CD4-positive, alpha-beta T cell treated with Interleukin-4 for 4 hours (primary cell): ENCODE measurements around the gene RXRA.

Source experiments
- DNase-seq: peaks from one replicate; pipeline ENCODE4 v3.0.0-alpha.2; 2020

RXRA gene

DNA sequence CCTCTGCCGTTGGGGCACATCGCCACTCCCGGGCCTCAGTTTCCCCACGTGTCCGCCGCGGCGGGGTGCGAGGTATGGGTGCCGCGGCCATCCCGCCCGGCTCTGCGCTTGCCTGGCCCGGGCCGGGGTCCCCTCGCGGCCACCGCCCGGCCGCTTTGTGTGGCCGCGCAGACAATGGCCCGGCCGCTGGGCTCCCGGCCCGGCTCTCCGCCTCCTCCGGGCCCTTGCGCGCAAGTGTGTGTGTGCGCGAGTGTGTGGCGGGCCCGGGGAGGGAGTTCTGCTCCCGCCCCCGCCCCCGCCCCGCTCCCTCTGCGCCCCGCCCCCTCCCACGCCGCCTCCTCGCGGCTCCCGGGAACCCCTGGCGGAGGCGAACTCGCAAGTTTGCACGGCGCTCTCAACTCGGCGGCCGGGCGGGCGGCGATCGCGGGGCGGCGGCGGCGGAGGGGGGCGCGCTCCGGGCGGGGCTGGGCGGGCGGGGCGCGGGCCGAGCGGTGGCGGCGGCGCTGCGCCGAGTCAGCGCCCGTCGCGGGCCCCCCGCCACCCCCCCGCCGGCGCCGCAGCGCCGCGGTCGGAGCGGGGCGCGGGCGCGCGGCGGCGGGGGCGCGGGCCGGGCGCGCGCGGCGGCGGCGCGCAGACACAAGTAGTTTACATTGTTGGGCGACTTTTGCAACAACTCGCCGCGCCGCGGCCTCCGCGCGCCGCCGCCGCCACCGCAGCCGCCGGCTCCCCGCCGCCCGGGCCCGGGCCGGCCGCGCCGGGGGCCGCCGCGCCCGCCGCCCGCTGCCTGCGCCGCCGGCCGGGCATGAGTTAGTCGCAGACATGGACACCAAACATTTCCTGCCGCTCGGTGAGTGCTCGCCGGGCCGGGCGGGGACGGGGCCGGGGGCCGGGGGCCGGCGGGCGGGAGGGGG, at the start of gene RXRA:
TSS of gene RXRA (plus strand) at position 643 of the 911 bp plus-strand sequence. CDS start at position 820, 177 bp downstream.
- peak; percentile 82 for DNase-seq

DNA sequence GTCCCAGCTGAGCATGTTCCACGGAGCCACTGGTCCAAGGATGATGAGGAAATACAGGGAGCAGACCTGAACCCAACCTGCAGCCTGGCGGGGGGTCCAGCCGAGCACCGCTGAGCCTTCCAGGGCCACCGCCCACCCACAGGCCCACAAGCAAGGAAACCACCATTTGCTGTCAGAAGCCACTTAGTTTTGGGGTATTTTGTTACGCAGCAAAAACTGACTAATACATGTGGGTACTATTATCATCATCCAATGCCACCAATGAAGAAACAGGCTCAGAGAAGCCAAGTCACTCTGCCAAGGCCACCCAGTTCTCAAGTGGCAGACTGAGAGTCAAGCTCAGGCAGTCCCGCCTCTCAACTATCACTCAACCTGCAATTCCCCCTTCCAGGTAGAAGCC, 48.0 kb upstream of the RXRA start:
- DNase-seq: no peak

DNA sequence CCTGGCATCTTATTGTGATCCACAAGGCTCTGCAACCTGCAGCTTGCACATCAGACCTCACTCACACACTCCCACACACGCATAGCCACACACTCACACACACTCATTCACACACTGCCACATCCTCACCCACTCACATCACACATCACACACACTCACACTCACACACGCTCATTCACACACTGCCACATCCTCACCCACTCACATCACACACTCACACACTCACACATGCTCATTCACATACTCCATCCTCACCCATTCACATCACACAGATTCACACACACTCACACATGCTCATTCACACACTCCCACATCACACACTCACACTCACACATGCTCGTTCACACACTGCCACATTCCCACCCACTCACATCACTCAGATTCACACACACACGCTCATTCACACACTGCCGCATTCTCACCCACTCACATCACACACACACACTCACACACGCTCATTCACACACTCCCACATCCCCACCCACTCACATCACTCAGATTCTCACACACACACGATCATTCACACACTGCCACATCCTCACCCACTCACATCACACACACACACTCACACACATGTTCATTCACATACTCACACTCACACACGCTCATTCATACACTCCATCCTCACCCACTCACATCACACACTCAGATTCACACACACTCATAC, 47.1 kb upstream of the RXRA start:
- DNase-seq: no peak

DNA sequence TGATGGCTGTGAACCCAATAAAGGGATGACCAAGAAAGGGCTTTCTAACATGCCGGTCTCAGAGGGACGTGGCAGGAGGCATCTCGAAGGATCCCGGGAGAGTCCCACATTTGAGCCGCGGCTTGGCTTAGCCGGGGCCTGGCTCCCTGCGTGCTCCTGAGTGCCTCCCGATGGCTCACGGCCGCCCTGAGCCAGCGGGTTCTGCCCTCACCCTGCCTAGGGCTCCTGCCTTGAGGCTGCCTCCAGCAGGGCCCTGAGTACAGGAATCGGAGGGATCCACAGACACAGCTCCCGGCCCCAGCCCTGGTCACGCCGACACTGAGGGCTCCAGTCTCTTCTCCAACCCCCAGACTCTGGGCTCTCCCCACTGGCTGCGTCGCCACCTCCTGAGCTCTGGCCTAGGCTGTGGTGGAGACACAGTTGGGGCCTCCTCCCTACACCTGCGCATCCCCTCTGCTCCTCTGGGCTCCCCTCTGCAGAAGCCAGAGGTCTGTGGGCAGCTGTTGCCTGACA, 44.1 kb upstream of the RXRA start:
- DNase-seq: no peak

DNA sequence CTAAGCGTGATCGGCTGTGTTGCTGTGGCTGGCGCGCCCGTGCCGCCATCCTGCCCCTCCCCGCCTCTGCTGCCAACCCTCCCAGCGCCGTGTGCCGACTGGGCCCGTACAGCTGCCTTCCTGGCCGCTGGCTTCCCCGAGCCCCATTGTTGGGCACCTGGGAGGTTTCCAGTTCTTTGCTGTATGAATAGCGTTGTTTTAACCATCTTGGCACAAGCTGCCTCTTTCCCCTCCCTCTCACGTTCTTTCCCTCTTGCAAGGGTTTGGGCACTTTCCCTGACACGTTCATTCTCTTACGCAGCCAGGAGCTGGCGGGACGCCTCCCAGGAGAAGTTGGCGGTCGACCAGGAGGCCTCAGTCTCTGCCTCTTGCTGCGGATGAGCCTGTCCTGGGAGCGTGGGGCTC, 43.1 kb upstream of the RXRA start:
- no peak for DNase-seq

DNA sequence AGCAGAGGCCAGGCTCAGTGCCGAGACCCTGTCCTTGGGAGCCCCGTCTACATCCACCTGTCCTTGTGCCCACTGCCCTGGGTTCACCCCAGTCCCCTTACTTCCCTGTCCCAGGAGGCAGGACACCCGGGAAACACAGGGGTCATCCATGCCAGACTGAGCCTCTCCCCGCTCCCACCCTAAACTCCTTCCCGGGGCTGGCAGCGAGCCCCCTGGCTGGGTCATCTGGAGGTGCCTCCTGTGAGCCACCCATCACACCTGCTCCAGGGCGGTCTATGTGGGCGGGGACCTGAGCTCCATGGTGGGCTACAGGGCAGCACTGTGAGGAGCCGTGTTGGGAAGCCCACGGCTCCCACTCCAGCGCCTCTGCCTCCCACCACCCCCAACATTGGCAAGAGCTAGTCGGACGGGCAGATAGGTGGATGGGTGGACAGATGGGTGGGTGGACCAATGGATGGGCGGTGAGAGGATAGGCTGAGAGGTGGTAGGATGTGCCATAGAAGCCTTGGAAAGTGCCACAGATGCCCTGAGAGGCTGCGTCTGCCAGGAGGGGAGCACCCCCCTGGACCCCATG, 42.5 kb upstream of the RXRA start:
- no peak for DNase-seq

DNA sequence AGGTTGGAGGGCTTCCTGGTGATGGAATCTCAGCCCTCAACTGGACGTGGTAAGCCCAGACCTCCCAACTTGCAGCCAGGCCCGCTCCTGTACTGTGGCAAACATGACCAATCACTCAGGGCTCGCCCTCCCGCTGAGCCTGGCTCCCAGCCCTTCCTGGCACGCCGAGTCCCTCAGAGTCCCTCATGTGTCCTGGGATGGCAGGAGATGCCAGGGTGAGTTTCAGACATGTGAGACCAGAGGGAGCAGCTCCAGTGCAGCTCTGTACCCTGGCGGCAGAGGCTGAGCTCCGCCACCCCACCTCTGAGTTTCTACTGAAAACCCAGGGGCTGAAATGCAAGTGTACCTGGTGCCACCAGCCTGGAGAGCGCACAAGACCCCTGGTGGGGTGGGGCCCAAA, 42.0 kb upstream of the RXRA start:
- no peak for DNase-seq

DNA sequence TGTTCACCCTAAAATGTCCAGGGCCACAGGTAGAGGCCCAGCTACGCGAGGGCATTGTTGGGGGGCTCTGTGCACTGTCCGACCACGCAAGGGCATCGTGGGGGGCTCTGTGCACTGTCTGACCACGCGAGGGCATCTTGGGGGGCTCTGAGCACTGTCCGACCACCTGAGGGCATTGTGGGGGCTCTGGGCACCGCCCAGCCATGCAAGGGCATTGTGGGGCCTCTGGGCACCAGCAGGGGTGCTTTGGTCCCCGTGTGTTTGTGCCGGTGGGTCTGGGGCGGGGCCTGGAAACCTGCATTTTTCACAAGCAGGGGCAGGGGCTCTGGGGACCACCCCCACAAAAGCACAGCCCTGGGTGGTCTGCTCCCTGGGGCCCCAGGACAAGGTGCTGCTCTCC, 41.5 kb upstream of the RXRA start:
- DNase-seq: no peak

DNA sequence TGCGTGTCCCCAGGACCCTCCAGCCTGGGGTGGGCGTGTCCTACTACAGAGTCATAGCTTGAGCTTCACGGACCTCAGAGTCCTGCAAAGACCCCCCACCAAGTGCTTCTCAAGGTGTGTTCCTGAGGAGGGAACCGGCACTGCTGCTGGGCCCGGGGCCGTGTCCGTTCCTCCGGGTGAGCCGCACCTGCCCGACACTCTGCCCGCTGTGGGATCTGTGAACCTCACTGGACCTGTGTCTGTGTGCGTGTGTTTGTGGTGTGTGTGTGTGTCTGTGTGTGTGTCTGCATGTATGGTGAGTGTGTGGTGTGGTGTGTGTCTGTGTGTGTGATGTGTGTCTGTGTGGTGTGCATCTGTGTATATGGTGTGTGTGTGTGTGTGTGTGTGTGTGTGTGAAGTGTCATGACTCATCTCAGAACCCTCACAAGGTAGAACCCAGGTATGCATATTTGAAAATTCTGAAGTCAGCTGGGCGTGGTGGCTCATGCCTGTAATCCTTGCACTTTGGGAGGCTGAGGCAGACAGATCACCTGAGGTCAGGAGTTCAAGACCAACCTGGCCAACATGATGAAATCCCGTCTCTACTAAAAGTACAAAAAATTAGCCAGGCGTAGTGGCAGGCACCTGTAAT, 40.9 kb upstream of the RXRA start:
- no peak for DNase-seq

DNA sequence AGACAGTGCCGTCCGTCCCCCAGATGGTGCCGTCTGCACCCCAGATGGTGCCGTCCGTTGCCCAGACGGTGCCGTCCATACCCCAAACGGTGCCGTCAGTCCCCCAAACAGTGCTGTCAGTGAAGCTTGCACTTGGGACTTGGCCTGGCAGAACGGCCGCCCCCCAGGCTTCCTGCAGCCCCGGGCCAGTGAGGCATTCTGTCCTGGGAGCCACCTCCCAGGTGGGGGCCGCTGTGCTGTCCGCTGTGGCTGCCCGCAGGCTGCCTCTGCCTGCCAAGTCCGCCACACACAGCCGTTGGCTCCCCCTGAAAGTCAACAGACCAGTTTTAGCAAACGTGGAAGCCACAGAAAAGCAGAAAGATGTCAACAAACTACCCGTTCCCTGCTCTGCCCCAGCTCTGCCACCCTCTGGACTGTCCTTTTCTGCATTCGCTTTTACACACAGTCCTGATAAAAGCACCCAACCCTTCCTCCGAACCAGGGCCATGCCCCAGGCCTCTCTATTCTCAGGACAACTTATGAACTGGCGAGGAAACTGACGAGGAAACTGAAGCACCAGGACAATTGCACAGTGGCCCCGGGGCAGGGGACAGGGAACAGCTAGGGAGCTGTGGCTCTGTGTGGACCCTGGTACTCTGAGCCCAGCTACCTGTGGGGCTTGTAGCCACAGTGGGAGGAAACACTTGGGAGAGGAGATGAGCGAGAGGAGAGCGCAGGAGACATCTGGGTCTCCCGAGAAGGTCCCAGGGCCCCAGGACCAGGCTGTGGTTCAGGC, 39.6 kb upstream of the RXRA start:
- DNase-seq: no peak

DNA sequence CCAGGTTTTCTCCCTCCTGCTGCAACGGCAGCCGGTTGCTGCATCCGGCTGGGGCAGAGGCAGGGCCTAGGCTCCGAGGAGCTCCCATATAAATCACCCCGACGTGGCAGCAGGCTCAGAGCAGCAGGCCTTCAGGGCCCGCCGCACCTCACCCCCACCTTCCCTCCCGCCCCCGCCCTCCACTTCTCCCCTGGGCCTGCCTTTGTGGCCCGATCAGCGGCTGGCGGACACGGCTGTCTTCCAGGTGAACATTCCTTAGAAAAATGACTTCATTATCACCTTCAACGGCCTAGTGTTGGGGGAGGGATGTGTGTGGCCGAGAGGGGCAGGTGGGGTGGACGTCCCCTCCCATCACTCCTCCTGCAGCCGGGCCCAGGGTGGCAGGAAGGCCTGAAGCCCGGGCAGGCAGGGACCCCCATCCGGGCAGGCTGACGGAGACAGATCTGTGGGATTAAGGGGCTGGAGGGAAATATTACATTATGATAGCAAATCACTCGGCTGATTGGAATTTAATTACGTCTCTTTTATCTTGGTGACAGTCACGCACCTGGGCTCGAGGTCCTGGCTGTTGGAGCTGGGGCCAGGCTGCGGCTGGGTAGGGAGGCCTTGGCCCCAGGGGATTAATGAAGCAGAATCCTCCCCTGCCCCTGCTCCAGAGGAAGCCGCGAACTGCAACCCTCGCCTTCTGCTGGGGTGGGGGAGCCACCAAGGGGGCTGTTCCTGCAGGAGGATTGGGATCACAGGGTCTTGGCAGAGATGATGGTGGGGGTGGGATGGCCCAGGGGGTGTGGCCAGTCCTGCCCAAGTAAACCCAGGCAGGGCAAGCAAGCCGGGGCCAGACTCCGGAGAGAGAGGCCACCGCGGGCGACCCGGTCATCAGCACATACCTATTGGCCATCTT, 38.4 kb upstream of the RXRA start:
- no peak for DNase-seq

DNA sequence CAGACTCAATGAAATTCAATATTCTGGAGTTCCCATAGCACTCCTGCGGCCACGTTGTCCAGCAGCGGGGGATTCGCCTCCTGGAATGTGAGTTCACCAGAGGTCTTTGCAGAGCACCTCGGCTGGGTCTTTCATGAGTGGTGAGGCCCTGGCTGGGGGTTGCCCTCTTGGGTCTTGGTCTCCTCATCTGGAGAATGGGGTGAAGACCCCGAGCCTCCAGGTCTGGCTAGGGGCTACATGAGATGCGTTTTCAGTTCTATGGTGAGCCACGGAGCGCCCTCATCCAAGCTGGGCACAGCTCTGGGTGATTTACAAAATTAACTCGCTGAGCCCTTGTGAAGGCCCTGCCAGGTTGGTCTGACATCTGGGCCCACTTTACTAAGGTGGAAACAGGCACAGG, 37.5 kb upstream of the RXRA start:
- DNase-seq: no peak

DNA sequence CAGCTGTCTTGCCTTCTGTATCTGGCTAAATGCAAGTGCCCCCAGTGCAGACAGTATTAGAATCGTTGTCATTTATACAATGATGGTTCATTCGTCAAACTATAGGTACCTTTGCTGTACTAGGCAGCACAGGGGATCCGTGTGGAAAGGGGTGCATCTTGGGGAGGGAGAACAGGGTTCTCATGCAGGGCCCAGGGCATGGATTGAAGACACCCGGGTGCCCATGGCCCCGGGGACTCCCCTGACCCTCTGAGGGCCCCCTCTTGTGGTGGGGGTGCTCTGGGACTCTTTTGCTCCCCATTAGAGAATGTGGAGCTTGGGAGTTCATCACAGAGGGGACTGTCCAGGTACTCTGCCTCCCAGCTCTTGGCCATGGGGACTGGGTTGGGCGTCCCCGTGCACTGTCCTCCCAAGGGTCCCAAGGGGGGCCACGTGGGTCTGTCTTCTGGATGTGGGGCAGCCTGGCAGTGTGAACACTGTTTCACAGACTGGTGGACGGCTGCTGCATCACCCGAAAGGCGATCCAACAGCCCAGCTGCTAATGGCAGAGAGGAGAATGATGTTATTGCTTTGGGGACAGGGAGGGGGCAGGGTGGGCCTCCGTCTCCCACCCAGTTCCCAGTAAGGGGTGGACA, 36.9 kb upstream of the RXRA start:
- DNase-seq: no peak

DNA sequence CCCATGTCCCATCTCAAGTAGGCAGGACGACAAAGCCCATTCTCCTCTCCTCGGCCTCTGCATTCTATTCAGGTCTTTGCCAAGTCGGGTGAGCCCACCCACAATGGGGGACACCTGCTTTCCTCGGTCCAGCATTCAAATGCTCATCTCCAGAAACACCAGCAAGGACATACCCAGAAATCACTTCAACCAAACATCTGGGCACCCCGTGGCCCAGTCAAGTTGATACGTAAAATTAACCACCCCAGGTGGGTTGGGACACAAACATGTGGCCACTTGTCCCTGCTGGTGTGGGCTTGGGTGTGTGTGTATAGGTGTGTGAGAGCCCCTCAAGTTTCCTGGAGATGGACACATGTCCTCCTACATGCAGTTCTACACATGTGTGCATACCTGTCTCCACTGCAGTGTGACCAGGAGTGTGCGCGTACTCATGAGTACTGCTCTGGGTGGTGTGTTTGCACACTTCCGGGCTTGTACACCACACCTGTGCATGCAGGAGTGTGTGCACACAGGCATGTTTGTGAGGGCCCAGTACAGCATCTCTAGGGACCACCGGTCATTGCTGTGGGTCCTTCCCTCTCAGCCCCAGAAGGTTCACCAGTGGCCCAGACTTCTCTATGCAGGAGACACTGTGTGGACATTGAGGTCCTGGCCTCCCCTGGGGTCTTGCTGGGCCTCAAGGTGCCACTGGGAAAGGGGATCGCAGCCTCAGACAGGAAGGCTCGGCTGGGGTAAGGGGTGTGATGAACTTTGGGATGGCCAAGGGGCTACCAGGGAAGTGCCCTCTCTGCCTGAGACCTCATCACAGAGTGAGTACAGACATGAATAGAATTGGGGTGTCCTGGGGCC, 35.4 kb upstream of the RXRA start:
- no peak for DNase-seq

DNA sequence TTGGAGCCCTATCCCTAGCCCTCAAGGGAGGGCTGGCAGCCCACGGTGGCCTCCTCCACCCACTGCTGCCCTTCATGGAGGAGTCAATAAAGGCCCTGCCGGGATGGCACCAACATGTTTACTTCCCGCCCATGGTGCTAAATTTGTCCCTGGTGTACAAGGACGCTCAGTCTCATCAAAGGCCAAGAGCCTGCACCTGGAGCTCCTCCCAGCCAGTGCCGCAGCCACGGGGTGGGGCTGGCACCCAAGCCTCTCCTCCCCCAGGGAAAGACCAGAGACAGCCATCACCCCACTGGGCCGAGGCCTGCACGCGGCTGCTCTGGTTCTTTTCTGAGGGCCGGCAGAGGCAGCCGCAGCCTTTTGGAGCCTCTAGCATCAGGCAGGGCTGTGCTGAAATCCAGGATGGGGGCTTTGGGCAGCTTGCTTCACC, 34.8 kb upstream of the RXRA start:
- no peak for DNase-seq

DNA sequence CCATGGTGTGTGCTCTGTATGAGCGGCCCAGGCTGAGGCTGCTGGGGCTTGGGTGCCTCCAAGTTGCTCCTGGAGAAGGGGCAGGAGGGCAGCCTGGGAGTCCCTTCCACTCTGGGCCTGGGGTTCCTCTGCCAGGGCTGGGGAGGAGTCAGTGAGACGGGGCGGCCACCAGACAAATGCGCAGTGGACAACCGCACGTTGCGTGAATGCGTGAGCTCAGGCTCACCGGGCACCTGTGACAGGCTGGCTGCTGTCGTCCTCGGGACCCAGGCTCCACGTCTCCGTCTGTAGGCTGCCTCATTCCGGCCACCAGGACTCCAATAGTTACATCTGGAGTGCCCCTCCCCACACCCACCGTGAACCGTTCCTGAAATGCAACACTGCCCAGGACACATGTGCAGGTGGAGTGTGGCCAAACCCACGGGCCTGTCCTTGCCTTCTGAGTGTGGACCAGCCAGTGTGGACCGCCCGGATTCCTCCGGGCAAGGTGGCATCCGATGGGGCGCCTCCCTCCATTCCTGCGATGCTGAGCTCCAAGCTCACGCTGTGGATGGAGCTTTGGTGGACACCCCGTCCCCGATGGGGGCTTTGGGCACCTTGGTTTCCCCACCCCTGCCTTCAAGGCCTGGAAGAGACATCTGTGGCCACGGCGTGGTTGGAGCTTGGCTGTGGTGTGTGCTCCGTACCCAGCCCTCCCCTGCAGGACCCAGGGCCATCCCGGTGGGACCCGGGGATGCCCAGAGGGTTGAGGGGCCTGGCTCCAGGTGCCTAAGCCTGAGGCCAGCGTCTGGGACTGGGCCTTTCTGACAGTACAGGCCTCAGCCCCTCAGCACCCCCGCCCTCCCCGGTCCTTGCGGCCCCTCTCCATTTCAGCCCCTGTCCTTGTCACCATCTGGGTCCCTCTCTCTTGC, 34.0 kb upstream of the RXRA start:
- no peak for DNase-seq

DNA sequence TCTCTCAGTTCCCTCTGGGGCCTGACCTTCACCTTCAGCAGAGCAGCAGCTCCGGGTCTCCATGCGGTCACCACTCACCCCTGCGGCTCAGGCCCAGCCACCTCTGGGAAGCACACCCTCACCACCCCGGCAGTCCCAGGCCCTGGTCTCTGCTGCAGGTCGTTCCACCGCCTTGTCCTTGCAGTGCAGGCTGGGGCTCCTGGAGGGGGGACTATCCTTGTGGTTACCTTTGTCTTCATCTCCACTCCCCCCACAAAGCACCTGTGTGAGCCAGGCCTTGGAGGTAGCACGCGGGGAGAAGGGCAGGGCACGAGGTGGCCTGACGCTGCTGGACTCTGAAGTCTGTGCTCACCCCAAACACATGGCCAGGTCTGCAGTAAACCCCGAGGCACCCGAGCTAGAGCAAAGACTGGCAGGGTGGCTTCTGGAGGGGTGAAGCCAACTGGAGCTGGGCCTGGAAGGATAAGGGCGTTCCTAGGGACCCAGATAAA, 33.2 kb upstream of the RXRA start:
- DNase-seq: no peak

DNA sequence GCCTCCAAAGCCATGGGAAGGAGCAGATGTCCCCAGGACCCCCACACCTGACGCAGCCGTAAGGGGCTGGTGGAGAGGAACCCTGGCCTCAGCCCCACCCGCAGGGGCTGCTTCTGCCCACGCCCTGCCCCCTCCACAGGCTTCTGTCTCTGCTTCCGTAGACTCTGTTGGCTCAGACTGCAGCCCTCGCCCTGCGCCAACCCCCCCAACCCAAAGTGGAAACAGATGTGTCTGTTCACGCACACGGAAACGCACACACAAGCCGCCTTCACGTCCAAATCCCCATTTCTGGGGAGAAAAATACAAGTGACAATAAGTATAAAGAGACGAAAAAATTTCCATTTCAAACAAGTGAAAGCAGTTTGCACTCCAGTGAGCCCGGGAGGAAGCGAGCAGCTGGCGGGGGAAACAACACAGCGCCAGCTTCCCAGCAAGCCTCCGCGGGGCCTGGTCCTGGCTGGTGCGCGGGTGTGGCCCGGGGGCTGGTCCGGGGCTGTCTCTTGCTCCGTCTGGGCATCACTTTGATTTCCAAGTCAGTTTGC, 32.6 kb upstream of the RXRA start:
- no peak for DNase-seq
